ENCODE data around the gene NAPG. TPM values are rescaled to one million over a fixed set of nuclear protein-coding genes. Genes with fewer than 3 reads are reported as not detected.

NAPG gene
- total and polyA plus RNA-seq, 4 donors = 8.1 to 23.0 (median 14.6) TPM

GRCh38 chr18:10579079-10579867 lies 53.4 kb downstream of the NAPG start:
- Histone ChIP-seq H3K4me1 (ENCODE audit: control insufficient read depth in 4 of 4, insufficient read depth in 4 of 4, low read length in 3 of 4) (no peaks in the 10 kb centered on the region), H3K9me3 (ENCODE audit: control insufficient read depth in 4 of 4, low read length in 3 of 4) (no peaks in the 10 kb centered on the region), H3K4me3 (ENCODE audit: low read depth in 1 of 3, low read length in 3 of 3) (no peak overlapping the region), H3K27me3 (ENCODE audit: control insufficient read depth in 4 of 4, insufficient read depth in 4 of 4, low read length in 3 of 4) (no peaks in the 10 kb centered on the region), H3K27ac (ENCODE audit: low read depth in 1 of 2, low read length in 2 of 2) (no peak overlapping the region), H3K36me3 (ENCODE audit: control insufficient read depth in 4 of 4, insufficient read depth in 3 of 4, low read depth in 1 of 4, low read length in 3 of 4) (no peaks in the 10 kb centered on the region), H3K9ac (ENCODE audit: low read depth in 1 of 2, low read length in 2 of 2) (no peak overlapping the region)
- WGBS = 88% methylated on average over 12 of the region's 12 CpGs
- no peak for DNase-seq (ENCODE audit: low spot score)
- TF ChIP-seq YY1 (IDR thresholded peaks at IDR 0.05) = no peak
- TF ChIP-seq FOXA1 (IDR thresholded peaks at IDR 0.05) = no peak
- no peak for TF ChIP-seq FOXA2 (IDR thresholded peaks at IDR 0.05)
- TF ChIP-seq NR2F2 (IDR thresholded peaks at IDR 0.05) = no peak
- TF ChIP-seq HNF4A (conservative IDR thresholded peaks at IDR 0.05) = no peak
- TF ChIP-seq, protein P1, sequence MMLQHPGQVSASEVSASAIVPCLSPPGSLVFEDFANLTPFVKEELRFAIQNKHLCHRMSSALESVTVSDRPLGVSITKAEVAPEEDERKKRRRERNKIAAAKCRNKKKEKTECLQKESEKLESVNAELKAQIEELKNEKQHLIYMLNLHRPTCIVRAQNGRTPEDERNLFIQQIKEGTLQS (IDR thresholded peaks at IDR 0.05) = no peak
- TF ChIP-seq, protein P2, sequence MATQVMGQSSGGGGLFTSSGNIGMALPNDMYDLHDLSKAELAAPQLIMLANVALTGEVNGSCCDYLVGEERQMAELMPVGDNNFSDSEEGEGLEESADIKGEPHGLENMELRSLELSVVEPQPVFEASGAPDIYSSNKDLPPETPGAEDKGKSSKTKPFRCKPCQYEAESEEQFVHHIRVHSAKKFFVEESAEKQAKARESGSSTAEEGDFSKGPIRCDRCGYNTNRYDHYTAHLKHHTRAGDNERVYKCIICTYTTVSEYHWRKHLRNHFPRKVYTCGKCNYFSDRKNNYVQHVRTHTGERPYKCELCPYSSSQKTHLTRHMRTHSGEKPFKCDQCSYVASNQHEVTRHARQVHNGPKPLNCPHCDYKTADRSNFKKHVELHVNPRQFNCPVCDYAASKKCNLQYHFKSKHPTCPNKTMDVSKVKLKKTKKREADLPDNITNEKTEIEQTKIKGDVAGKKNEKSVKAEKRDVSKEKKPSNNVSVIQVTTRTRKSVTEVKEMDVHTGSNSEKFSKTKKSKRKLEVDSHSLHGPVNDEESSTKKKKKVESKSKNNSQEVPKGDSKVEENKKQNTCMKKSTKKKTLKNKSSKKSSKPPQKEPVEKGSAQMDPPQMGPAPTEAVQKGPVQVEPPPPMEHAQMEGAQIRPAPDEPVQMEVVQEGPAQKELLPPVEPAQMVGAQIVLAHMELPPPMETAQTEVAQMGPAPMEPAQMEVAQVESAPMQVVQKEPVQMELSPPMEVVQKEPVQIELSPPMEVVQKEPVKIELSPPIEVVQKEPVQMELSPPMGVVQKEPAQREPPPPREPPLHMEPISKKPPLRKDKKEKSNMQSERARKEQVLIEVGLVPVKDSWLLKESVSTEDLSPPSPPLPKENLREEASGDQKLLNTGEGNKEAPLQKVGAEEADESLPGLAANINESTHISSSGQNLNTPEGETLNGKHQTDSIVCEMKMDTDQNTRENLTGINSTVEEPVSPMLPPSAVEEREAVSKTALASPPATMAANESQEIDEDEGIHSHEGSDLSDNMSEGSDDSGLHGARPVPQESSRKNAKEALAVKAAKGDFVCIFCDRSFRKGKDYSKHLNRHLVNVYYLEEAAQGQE (IDR thresholded peaks at IDR 0.05) = no peak
- TF ChIP-seq HNF4G (IDR thresholded peaks at IDR 0.05) = no peak
- no peak for TF ChIP-seq RAD21 (IDR thresholded peaks at IDR 0.05)
- TF ChIP-seq TAF1 (conservative IDR thresholded peaks at IDR 0.05) = no peak
- no peak for TF ChIP-seq EGR1 (IDR thresholded peaks at IDR 0.05; ENCODE audit: low read depth in 2 of 2)
- no peak for TF ChIP-seq RXRA (IDR thresholded peaks at IDR 0.05)
- no peak for TF ChIP-seq SP1 (IDR thresholded peaks at IDR 0.05)
- TF ChIP-seq, protein P3, sequence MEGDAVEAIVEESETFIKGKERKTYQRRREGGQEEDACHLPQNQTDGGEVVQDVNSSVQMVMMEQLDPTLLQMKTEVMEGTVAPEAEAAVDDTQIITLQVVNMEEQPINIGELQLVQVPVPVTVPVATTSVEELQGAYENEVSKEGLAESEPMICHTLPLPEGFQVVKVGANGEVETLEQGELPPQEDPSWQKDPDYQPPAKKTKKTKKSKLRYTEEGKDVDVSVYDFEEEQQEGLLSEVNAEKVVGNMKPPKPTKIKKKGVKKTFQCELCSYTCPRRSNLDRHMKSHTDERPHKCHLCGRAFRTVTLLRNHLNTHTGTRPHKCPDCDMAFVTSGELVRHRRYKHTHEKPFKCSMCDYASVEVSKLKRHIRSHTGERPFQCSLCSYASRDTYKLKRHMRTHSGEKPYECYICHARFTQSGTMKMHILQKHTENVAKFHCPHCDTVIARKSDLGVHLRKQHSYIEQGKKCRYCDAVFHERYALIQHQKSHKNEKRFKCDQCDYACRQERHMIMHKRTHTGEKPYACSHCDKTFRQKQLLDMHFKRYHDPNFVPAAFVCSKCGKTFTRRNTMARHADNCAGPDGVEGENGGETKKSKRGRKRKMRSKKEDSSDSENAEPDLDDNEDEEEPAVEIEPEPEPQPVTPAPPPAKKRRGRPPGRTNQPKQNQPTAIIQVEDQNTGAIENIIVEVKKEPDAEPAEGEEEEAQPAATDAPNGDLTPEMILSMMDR (IDR thresholded peaks at IDR 0.05; ENCODE audit: low read depth, low read length, missing input control) = no peak
- no peak for TF ChIP-seq JUND (IDR thresholded peaks at IDR 0.05)
- no peak for TF ChIP-seq GABPA (IDR thresholded peaks at IDR 0.05 in 1 of 2, conservative IDR thresholded peaks at IDR 0.05 in 1 of 2)
- no peak for TF ChIP-seq MAX (IDR thresholded peaks at IDR 0.05)
- TF ChIP-seq, protein P4, sequence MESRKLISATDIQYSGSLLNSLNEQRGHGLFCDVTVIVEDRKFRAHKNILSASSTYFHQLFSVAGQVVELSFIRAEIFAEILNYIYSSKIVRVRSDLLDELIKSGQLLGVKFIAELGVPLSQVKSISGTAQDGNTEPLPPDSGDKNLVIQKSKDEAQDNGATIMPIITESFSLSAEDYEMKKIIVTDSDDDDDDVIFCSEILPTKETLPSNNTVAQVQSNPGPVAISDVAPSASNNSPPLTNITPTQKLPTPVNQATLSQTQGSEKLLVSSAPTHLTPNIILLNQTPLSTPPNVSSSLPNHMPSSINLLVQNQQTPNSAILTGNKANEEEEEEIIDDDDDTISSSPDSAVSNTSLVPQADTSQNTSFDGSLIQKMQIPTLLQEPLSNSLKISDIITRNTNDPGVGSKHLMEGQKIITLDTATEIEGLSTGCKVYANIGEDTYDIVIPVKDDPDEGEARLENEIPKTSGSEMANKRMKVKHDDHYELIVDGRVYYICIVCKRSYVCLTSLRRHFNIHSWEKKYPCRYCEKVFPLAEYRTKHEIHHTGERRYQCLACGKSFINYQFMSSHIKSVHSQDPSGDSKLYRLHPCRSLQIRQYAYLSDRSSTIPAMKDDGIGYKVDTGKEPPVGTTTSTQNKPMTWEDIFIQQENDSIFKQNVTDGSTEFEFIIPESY (IDR thresholded peaks at IDR 0.05) = no peak
